Measurements from ENCODE around the gene ANXA2R. TPM values are rescaled to one million over a fixed set of nuclear protein-coding genes. Genes with fewer than 3 reads are reported as not detected.

The ANXA2R gene
- total and polyA plus RNA-seq, 2 of the 13 experiments (the other 11 are each of a cell fraction or from before 2014, with no cell fraction given) = 0.95 to 1.3 TPM

DNA sequence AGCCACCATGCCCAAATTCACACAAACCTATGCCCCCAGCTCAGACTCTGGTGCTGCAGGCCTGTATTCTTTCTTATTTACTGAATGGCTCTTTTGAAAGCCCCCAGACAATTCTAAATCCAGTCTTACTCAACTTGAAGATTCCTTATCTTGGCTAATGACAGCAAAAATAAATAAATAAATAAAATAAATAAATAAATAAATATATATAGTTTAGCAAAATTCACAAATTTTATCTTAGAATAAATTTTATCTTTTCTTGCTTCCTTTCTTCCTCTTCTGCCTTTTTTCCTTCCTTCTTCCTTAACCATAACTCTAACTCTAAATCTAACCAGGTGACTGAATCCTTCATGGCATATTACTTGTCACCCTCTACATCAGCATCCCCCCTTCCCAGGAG is 25.6 kb downstream of the ANXA2R start (continued):
- TF ChIP-seq, protein P1, sequence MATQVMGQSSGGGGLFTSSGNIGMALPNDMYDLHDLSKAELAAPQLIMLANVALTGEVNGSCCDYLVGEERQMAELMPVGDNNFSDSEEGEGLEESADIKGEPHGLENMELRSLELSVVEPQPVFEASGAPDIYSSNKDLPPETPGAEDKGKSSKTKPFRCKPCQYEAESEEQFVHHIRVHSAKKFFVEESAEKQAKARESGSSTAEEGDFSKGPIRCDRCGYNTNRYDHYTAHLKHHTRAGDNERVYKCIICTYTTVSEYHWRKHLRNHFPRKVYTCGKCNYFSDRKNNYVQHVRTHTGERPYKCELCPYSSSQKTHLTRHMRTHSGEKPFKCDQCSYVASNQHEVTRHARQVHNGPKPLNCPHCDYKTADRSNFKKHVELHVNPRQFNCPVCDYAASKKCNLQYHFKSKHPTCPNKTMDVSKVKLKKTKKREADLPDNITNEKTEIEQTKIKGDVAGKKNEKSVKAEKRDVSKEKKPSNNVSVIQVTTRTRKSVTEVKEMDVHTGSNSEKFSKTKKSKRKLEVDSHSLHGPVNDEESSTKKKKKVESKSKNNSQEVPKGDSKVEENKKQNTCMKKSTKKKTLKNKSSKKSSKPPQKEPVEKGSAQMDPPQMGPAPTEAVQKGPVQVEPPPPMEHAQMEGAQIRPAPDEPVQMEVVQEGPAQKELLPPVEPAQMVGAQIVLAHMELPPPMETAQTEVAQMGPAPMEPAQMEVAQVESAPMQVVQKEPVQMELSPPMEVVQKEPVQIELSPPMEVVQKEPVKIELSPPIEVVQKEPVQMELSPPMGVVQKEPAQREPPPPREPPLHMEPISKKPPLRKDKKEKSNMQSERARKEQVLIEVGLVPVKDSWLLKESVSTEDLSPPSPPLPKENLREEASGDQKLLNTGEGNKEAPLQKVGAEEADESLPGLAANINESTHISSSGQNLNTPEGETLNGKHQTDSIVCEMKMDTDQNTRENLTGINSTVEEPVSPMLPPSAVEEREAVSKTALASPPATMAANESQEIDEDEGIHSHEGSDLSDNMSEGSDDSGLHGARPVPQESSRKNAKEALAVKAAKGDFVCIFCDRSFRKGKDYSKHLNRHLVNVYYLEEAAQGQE (IDR thresholded peaks at IDR 0.05; ENCODE audit: borderline replicate concordance in 1 of 2, low read depth in 1 of 2, low read length in 2 of 2) = no peak
- TF ChIP-seq ATF7-NPFF (CRISPR knock-in tag; IDR thresholded peaks at IDR 0.05; ENCODE audit: low read depth) (no peak), ZKSCAN1 (IDR thresholded peaks at IDR 0.05; ENCODE audit: low read length) (no peak)

DNA sequence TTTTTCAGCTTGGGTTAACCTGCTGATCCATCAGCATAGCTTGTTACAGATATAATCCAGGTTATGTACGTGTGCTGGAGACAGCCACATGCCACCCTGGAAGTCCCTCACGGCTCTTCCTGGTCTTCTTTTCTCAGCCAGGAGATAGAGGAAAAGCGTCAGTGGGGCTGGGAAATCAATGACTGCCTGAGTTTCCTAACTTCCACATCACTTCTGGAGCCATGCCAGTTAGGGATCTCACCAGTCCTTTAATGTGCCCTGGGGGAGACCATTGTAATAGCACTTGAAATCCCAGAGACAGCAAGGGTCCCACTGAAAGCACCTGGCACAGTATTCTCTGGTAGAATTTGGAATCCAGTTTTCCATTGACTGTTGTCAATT is 29.2 kb downstream of the ANXA2R start:
- H4K20me1 ChIP-seq (ENCODE audit: insufficient read depth, low read length) = no peaks in the 10 kb centered on the region
- no peaks in the 10 kb centered on the region for H3K36me3 ChIP-seq (replicated peaks in 1 of 2; ENCODE audit: control insufficient read depth in 1 of 2, insufficient read depth in 2 of 2, low read length in 2 of 2)
- DNase-seq (ENCODE audit: low spot score) (no peak), ATAC-seq (no peak), FAIRE-seq (no peak)
- H3K4me1 ChIP-seq (ENCODE audit: insufficient read depth, low read length) = peaks cover 24% of the 10 kb centered on the region
- no peaks in the 10 kb centered on the region for H3K79me2 ChIP-seq (ENCODE audit: insufficient read depth, low read length)
- no peaks in the 10 kb centered on the region; a peak in 1 of 5 replicates for H3K27me3 ChIP-seq (ENCODE audit: control insufficient read depth in 1 of 2, insufficient read depth in 2 of 2, low read length in 2 of 2)
- ChIA-PET CTCF (ENCODE audit: low intra/inter-chr PET ratio, low total read pairs) (interaction anchor here (1.8 to 3.1 kb wide), 4 partner anchors 9 to 95 kb away, joined by 10 to 16 read pairs (median 14); partner anchors contain the start of gene ANXA2R), POLR2A (interaction anchor here (1.0 to 3.9 kb wide), 2 partner anchors 31 to 110 kb away, joined by 6 to 26 read pairs; partner anchors contain the start of gene ZNF131)
- no TSS peak for BruUV-seq (replicated peaks)
- H3K4me3 ChIP-seq (replicated peaks in 1 of 3; ENCODE audit: insufficient read depth in 1 of 3, low read depth in 2 of 3, low read length in 3 of 3) = peak overlapping the region in 2 of 3 experiments; percentile 73 to 78; a peak in 4 of 6 replicates
- H2AFZ ChIP-seq (ENCODE audit: low read length) = peak overlapping the region; percentile 90
- no peaks in the 10 kb centered on the region for H3K9me3 ChIP-seq (ENCODE audit: low read length)
- H3K4me2 ChIP-seq (ENCODE audit: low read depth, low read length) = peak overlapping the region; percentile 89
- peak overlapping the region; percentile 84 for H3K27ac ChIP-seq (ENCODE audit: extremely low read length, insufficient read depth, low read length)
- H3K9ac ChIP-seq (ENCODE audit: insufficient read depth, low read depth, low read length) = 0 out of 2 replicates have a peak overlapping the region, but pooled peaks have one; percentile 76
- in situ Hi-C loops (cut with HindIII; ENCODE audit: extremely low pct_ligation_motif_present, low pct_unique_long_range_greater_than_20kb) = loop anchor here (25.0 kb wide), 1 partner anchor 199 kb away; the partner anchor contains the start of gene SELENOP
- intact Hi-C loops (cut with micrococcal nuclease; ENCODE audit: unreplicated experiment) = loop anchor here (1.0 to 10.0 kb wide), 4 partner anchors 7 to 196 kb away; partner anchors contain the start of genes ANXA2R and SELENOP
- 44% methylated on average over 3 of the region's 3 CpGs for WGBS (ENCODE audit: low lambda C conversion rate)
- no peak for TF ChIP-seq LCORL (IDR thresholded peaks at IDR 0.05)
- peak; percentile 46; the same call in 1 of the 2 replicates for TF ChIP-seq LCORL (CRISPR knock-in tag; IDR thresholded peaks at IDR 0.05)
- no peak for TF ChIP-seq ZNF704 (CRISPR knock-in tag; IDR thresholded peaks at IDR 0.05; ENCODE audit: borderline replicate concordance)
- peak; percentile 38; the same call in 1 of the 2 replicates for TF ChIP-seq ZBTB37 (CRISPR knock-in tag; IDR thresholded peaks at IDR 0.05)
- TF ChIP-seq ZNF317 (CRISPR knock-in tag; IDR thresholded peaks at IDR 0.05) = no peak
- TF ChIP-seq ZNF567 (CRISPR knock-in tag; IDR thresholded peaks at IDR 0.05; ENCODE audit: borderline replicate concordance) = no peak
- no peak for TF ChIP-seq PCBP1 (IDR thresholded peaks at IDR 0.05; ENCODE audit: borderline replicate concordance, low read depth, low read length)
- TF ChIP-seq XRCC5 (optimal IDR thresholded peaks at IDR 0.05; ENCODE audit: low read length) = peak; percentile 0
